HCT116 (cell line): ENCODE measurements around the gene PRSS33. TPM values are rescaled to one million over a fixed set of nuclear protein-coding genes. Genes with fewer than 3 reads are reported as not detected.

Experiments
- ATAC-seq: fragments of 200-7000 bp; cut with Tn5 transposase; 2 replicates; pipeline ENCODE4 v1.9.1; 2020; ENCODE audit warnings: mild to moderate bottlenecking, moderate library complexity
- BruUV-seq: library from RNA; stranded (reverse); fragments of 400-500 nt; replicated peaks from 2 replicates; lab custom pipeline; 2021; lab: Mats Ljungman, UMichigan
- CTCF ChIA-PET: fragments of 300-600 bp; sonication (Branson Sonifier 250); formaldehyde crosslinking; loops from one replicate; lab custom pipeline; 2021; ENCODE audit warnings: antibody characterized with exemption; lab: Charles Lee
- POLR2A ChIA-PET: fragments of 300-600, 350-600 bp; sonication (Branson Sonifier 250); formaldehyde crosslinking; loops from one replicate; lab custom pipeline; 2021; ENCODE audit warnings: antibody characterized with exemption; lab: Charles Lee
- RAD21 ChIA-PET, 2 experiments: fragments of 300-600 bp; sonication (Branson Sonifier 250); formaldehyde crosslinking; loops; one replicate each; lab custom pipeline; 2023; ENCODE audit warnings: low total read pairs in 2 of 2; ENCODE audit not compliant: uncharacterized antibody in 2 of 2, unreplicated experiment in 2 of 2, low non-redundant PET in 1 of 2; lab: Charles Lee
- DNase-seq: peaks from one replicate; pipeline ENCODE4 v3.0.0-alpha.2; 2010; ENCODE audit warnings: low read depth, low spot score
- H2AFZ ChIP-seq: fragments of 200-600 bp; shearing (Covaris generic), sonication (generic); 2 replicates; pipeline ENCODE4 v1.6.1; 2017; ENCODE audit warnings: low read depth, mixed run types, mixed read lengths, antibody characterized with exemption, low read length; ENCODE audit not compliant: poor library complexity, severe bottlenecking
- H3K27ac ChIP-seq: 2 replicates; pipeline ENCODE4 v1.5.1; 2012; ENCODE audit warnings: low read depth, low read length
- H3K27me3 ChIP-seq: fragments of 200-600 bp; sonication (generic); 2 replicates; pipeline ENCODE4 v1.6.1; 2016; ENCODE audit warnings: mixed run types, low read length, mixed read lengths; ENCODE audit not compliant: insufficient read depth
- H3K36me3 ChIP-seq, 2 experiments: fragments of 200-500 bp in 1 of 2; fragments of 200-600 bp in 1 of 2; sonication (Bioruptor generic) in 1 of 2; sonication (generic) in 1 of 2; 2 replicates each; pipeline versions ENCODE4 v1.5.1 to v1.6.1; 2014 to 2016; ENCODE audit warnings: low read length in 2 of 2, inconsistent platforms in 1 of 2, mixed read lengths in 1 of 2, mixed run types in 1 of 2; ENCODE audit not compliant: insufficient read depth in 2 of 2, control insufficient read depth in 1 of 2
- H3K4me1 ChIP-seq, 2 experiments: fragments of 200-600 bp in 1 of 2; sonication (generic) in 1 of 2; 2 replicates each; pipeline versions ENCODE4 v1.5.1 to v1.6.1; 2012 to 2017; ENCODE audit warnings: low read length in 2 of 2, inconsistent platforms in 1 of 2, mild to moderate bottlenecking in 1 of 2, mixed read lengths in 1 of 2, mixed run types in 1 of 2, moderate library complexity in 1 of 2; ENCODE audit not compliant: insufficient read depth in 2 of 2, control insufficient read depth in 1 of 2
- H3K4me2 ChIP-seq: fragments of 200-600 bp; sonication (generic); 2 replicates; pipeline ENCODE4 v1.6.1; 2017; ENCODE audit warnings: mixed run types, low read length, mixed read lengths
- H3K4me3 ChIP-seq, 2 experiments: fragments of 200-600 bp in 1 of 2; sonication (generic) in 1 of 2; replicated peaks in 1 of 2; 2 replicates each; pipeline ENCODE4 v1.5.1; 2011 to 2016; ENCODE audit warnings: low read length in 2 of 2, control low read depth in 1 of 2, low read depth in 1 of 2, mild to moderate bottlenecking in 1 of 2, mixed read lengths in 1 of 2, mixed run types in 1 of 2
- H3K79me2 ChIP-seq: fragments of 200-600 bp; sonication (generic); 2 replicates; pipeline ENCODE4 v1.6.1; 2017; ENCODE audit warnings: mild to moderate bottlenecking, mixed run types, low read length, moderate library complexity, mixed read lengths; ENCODE audit not compliant: insufficient read depth
- H3K9ac ChIP-seq: fragments of 200-600 bp; sonication (generic); 2 replicates; pipeline ENCODE4 v1.6.1; 2016; ENCODE audit warnings: low read length, mixed read lengths
- H3K9me2 ChIP-seq: fragments of 200-600 bp; sonication (generic), shearing (Covaris generic); 2 replicates; pipeline ENCODE4 v1.6.1; 2017; ENCODE audit warnings: mixed run types, mild to moderate bottlenecking, moderate library complexity; ENCODE audit not compliant: insufficient read depth
- H3K9me3 ChIP-seq, 2 experiments: fragments of 200-500 bp in 1 of 2; fragments of 200-600 bp in 1 of 2; sonication (Bioruptor generic) in 1 of 2; sonication (generic) in 1 of 2; 2 replicates each; pipeline ENCODE4 v1.6.1; 2014 to 2017; ENCODE audit warnings: low read length in 2 of 2, mixed read lengths in 2 of 2, inconsistent platforms in 1 of 2, low read depth in 1 of 2, mild to moderate bottlenecking in 1 of 2, mixed run types in 1 of 2, moderate library complexity in 1 of 2; ENCODE audit not compliant: control insufficient read depth in 1 of 2, insufficient read depth in 1 of 2
- H4K20me1 ChIP-seq: fragments of 200-600 bp; sonication (generic), shearing (Covaris generic); 2 replicates; pipeline ENCODE4 v1.6.1; 2017; ENCODE audit warnings: mixed run types, mild to moderate bottlenecking, moderate library complexity; ENCODE audit not compliant: insufficient read depth
- ATF3 ChIP-seq: IDR thresholded peaks from 2 replicates; pipeline ENCODE4 v1.6.1; 2012
- CTCF ChIP-seq, 3 experiments: fragments of 200-600 bp in 1 of 3; sonication (generic) in 1 of 3; IDR thresholded peaks in 2 of 3; conservative IDR thresholded peaks in 1 of 3; 2 replicates each; pipeline ENCODE4 v1.5.1; 2012 to 2017; ENCODE audit warnings: low read depth in 2 of 3, low read length in 2 of 3, antibody characterized with exemption in 1 of 3, borderline replicate concordance in 1 of 3, control low read depth in 1 of 3, mild to moderate bottlenecking in 1 of 3, mixed read lengths in 1 of 3, mixed run types in 1 of 3, moderate library complexity in 1 of 3; ENCODE audit not compliant: insufficient read depth in 1 of 3
- EGR1 ChIP-seq: IDR thresholded peaks from 2 replicates; pipeline ENCODE4 v1.6.1; 2012; ENCODE audit warnings: low read depth
- EZH2 ChIP-seq: fragments of 200-600 bp; sonication (generic); IDR thresholded peaks from 2 replicates; pipeline ENCODE4 v1.6.1; 2017; ENCODE audit warnings: antibody characterized with exemption, mixed run types
- EZH2phosphoT487 ChIP-seq: fragments of 200-600 bp; IDR thresholded peaks from 2 replicates; pipeline ENCODE4 v1.6.1; 2018; ENCODE audit warnings: antibody characterized with exemption, borderline replicate concordance
- MAX ChIP-seq: IDR thresholded peaks from 2 replicates; pipeline ENCODE4 v1.6.1; 2012
- TCF7L2 ChIP-seq: IDR thresholded peaks from 2 replicates; pipeline ENCODE4 v1.7.0; 2011; ENCODE audit warnings: borderline replicate concordance, inconsistent platforms; ENCODE audit not compliant: insufficient read depth, insufficient read length; ENCODE audit errors: extremely low read depth
- intact Hi-C: fragments of 100-400 bp; cut with micrococcal nuclease; formaldehyde crosslinking; loops from 2 replicates; pipeline ENCODE4 v1.10.0; 2022
- total RNA-seq: library from RNA; stranded (reverse); gene quantifications from one replicate; pipeline ENCODE4 v1.2.1, GENCODE V29; 2021; ENCODE audit not compliant: unreplicated experiment

Gene PRSS33
- total RNA-seq, 1 experiment from 2014 or later: not detected

GRCh38 chr16:2769100-2769529 lies 18.2 kb downstream of the PRSS33 start:
- Histone ChIP-seq H3K79me2 (peaks cover 89% of the 10 kb centered on the region), H2AFZ (no peak overlapping the region), H3K4me2 (no peak overlapping the region), H3K4me1 (peaks cover 0 to 46% of the 10 kb centered on the region in 2 experiments; a peak in 2 of 4 replicates), H4K20me1 (peaks cover 19% of the 10 kb centered on the region; the same call in 1 of the 2 replicates), H3K4me3 (no peak overlapping the region), H3K27ac (peak overlapping the region; percentile 34; the same call in 1 of the 2 replicates), H3K9ac (no peak overlapping the region), H3K9me2 (no peaks in the 10 kb centered on the region), H3K9me3 (no peaks in the 10 kb centered on the region), H3K27me3 (no peaks in the 10 kb centered on the region), H3K36me3 (peaks cover 43 to 85% of the 10 kb centered on the region in 2 experiments)
- ATAC-seq: no peak
- ChIA-PET RAD21 (no interaction called here), CTCF (no interaction called here), POLR2A (no interaction called here)
- intact Hi-C loops: no loop called here
- DNase-seq: no peak
- no TSS peak for BruUV-seq
- no peak for TF ChIP-seq EGR1
- no peak for TF ChIP-seq ATF3
- no peak for TF ChIP-seq TCF7L2
- TF ChIP-seq EZH2: no peak
- no peak for TF ChIP-seq CTCF (IDR thresholded peaks at IDR 0.05 in 2 of 3, conservative IDR thresholded peaks at IDR 0.05 in 1 of 3; ENCODE audit: borderline replicate concordance in 1 of 3, insufficient read depth in 1 of 3, low read depth in 2 of 3, low read length in 2 of 3)
- TF ChIP-seq MAX: no peak
- no peak for TF ChIP-seq EZH2phosphoT487
